ENCODE measurements around the gene SMIM10. TPM values are rescaled to one million over a fixed set of nuclear protein-coding genes. Genes with fewer than 3 reads are reported as not detected.
"Not testable (repeated sequence)": the region's sequence is repeated elsewhere in the genome, so short reads cannot be mapped to it uniquely, and the experiment has no call there.

Gene SMIM10
- total RNA-seq, 1 donor from 2014 or later: 1.2 TPM

GRCh38 chrX:135010921-135011320 lies 20.1 kb downstream of the SMIM10 start:
- no peak for DNase-seq (ENCODE audit: low read depth in 2 of 2)

- DNase-seq (ENCODE audit: low read depth in 2 of 2): no peak
Measured at GRCh38 chrX:135015523-135016245, 24.9 kb downstream of the SMIM10 start.

- not testable (repeated sequence) for DNase-seq (ENCODE audit: low read depth in 2 of 2)
Measured at GRCh38 chrX:135019890-135020289, 29.1 kb downstream of the SMIM10 start.

GRCh38 chrX:135023791-135024190 lies 33.0 kb downstream of the SMIM10 start:
- DNase-seq (ENCODE audit: low read depth in 2 of 2): not testable (repeated sequence)

GRCh38 chrX:135024526-135024925 lies 33.7 kb downstream of the SMIM10 start:
- DNase-seq (ENCODE audit: low read depth in 2 of 2): no peak

GRCh38 chrX:135030207-135030963 lies 39.6 kb downstream of the SMIM10 start:
- not testable (repeated sequence) for DNase-seq (ENCODE audit: low read depth in 2 of 2)

DNA sequence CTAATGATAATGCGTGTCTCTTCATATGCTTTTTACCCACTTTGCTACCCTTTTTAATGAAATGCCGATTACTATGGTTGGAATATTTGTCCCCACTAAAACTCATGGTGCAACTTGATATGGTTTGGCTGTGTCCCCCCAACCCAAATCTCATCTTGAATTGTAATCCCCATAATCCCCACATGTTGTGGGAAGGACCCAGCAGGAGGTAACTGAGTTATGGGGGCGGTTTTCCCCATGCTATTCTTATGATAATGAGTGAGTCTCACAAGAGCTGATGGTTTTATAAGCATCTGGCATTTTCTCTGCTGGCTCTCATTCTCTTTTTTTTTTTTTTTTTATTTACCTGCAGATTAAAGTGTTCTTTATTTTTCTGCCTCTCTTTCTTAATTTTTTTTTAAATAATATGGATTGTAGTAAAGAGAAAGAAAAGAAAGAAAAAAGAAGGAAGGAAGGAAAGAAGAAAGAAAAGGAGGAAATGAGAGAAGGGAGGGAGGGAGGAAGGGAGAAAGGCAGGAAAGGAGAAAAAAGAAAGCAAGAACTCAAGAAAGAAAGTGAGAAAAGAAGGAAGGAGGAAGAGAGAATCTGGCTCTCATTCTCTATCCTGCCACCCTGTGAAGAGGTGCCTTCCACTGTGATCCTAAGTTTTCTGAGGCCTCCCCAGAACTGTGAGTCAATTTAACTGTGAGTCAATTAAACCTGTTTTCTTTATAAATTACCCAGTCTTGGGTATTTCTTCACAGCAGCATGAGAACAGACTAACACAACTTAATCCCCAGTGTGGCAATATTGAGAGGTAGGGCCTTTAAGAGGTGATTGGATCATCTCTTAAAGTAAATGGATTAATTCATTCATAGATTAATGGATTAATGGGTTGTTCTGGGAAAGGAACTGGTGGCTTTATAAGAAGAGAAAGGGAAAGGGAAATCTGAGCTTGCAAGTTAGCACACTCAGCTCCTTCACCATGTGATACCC lies 50.6 kb downstream of the SMIM10 start:
- not testable (repeated sequence) for DNase-seq (ENCODE audit: low read depth in 2 of 2)

Other genes starting within 250 kb of the SMIM10 start
- 3.7 and 5.8 TPM in 2 replicates for gene PABIR2, start 193.8 kb upstream of the SMIM10 start, total RNA-seq
- gene MOSPD1, start 75.7 kb upstream of the SMIM10 start, total RNA-seq: 16.8 and 19.4 TPM in 2 replicates
- gene RTL8B, start 31.6 kb downstream of the SMIM10 start, total RNA-seq: 3.5 and 4.2 TPM in 2 replicates
- gene RTL8C, start 41.4 kb downstream of the SMIM10 start, total RNA-seq: 13.5 and 18.5 TPM in 2 replicates
- 2.8 TPM in 2 replicates for gene RTL8A, start 61.1 kb downstream of the SMIM10 start, total RNA-seq
- gene SMIM10L2B, start 107.7 kb downstream of the SMIM10 start, total RNA-seq: under 0.01 TPM in 2 replicates
- gene ETDB, start 129.5 kb downstream of the SMIM10 start, total RNA-seq: not detected in 2 replicates
- gene CT55, start 180.4 kb downstream of the SMIM10 start, total RNA-seq: not detected in 2 replicates